ENCODE measurements around the gene TSPAN18.

DNA sequence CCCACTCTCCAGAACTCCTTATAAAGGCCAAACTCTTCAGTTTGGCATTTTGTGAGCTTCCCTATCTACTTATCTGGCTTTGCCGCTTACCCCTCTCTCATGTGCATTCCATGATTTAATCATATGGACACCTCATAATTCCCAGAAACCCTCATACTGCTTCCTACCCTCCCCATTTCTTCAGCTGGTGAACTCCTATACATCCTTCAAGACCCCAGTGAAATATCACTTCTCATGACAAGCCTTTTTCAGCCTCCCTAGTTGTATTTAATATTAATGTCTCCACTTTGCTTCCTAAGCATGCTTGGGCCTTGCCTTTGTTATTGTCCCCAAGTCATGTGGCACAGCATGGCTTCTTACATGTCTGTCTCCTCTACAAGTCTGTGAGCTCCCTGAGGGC is 13.7 kb upstream of the TSPAN18 start:
- TF ChIP-seq, protein P1, sequence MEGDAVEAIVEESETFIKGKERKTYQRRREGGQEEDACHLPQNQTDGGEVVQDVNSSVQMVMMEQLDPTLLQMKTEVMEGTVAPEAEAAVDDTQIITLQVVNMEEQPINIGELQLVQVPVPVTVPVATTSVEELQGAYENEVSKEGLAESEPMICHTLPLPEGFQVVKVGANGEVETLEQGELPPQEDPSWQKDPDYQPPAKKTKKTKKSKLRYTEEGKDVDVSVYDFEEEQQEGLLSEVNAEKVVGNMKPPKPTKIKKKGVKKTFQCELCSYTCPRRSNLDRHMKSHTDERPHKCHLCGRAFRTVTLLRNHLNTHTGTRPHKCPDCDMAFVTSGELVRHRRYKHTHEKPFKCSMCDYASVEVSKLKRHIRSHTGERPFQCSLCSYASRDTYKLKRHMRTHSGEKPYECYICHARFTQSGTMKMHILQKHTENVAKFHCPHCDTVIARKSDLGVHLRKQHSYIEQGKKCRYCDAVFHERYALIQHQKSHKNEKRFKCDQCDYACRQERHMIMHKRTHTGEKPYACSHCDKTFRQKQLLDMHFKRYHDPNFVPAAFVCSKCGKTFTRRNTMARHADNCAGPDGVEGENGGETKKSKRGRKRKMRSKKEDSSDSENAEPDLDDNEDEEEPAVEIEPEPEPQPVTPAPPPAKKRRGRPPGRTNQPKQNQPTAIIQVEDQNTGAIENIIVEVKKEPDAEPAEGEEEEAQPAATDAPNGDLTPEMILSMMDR (IDR thresholded peaks at IDR 0.05) = no peak
- TF ChIP-seq POLR2A (IDR thresholded peaks at IDR 0.05) = no peak

Measured in thyroid gland (tissue), 4 donors.